ENCODE measurements around the gene TMEM184B. TPM values are rescaled to one million over a fixed set of nuclear protein-coding genes. Genes with fewer than 3 reads are reported as not detected.

The TMEM184B gene
- total RNA-seq, 1 donor = 30.0 TPM

DNA sequence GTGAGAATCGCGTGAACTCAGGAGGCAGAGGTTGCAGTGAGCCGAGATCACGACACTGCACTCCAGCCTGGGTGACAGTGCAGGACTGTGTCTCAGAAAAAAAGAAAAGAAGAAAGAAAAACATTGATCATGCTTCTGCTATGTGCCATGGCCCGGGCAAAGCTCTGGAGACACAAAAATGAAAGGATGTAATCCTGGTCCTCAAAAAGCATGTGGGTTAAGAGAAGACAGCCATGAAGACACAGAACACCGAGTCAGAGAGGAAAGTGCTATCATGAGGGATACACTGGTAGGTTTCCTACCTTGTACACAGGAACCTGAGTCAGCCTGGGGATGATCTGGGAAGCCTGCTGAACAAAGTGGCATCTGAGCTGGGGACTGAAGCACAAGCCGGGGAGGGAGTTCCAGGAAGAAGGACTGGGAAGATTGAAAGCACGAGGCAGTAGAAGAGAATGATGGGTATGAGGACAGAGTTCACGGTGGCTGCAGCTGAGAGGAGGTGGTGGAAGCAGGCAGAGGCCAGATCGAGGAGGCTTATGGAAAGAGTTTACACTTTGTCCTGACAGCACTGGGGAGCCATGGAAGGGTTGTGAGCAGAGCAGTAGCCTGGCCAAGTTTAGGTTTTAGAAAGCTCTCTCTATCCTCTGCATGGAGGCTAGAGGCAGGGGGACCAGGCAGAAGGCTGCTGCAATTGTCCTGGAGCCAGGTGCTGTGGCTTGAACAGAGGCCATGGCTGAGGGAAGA, 80.9 kb downstream of the TMEM184B start:
- H4K20me1 ChIP-seq (ENCODE audit: insufficient read depth, low read length) = no peaks in the 10 kb centered on the region
- H3K27me3 ChIP-seq (ENCODE audit: insufficient read depth, low read length) = no peaks in the 10 kb centered on the region
- peak; percentile 55 for DNase-seq (ENCODE audit: insufficient read length, low spot score, missing footprints)
- no peak overlapping the region for H3K4me3 ChIP-seq (ENCODE audit: insufficient read depth, low read length)
- H2AFZ ChIP-seq (ENCODE audit: low read length) = peak overlapping the region; percentile 28
- H3K4me2 ChIP-seq (ENCODE audit: insufficient read depth, low read length) = no peak overlapping the region
- H3K27ac ChIP-seq (ENCODE audit: low read depth, low read length) = no peak overlapping the region
- H3K9me3 ChIP-seq (ENCODE audit: low read depth, low read length) = no peaks in the 10 kb centered on the region
- TF ChIP-seq CTCF (IDR thresholded peaks at IDR 0.05; ENCODE audit: extremely low read depth, low read depth, low read length) = no peak
- no peaks in the 10 kb centered on the region for H3K79me2 ChIP-seq (ENCODE audit: insufficient read depth, low read length)
- H3K4me1 ChIP-seq (ENCODE audit: insufficient read depth, low read length) = peaks cover 31% of the 10 kb centered on the region
- H3K36me3 ChIP-seq (ENCODE audit: insufficient read depth, low read length) = no peaks in the 10 kb centered on the region

DNA sequence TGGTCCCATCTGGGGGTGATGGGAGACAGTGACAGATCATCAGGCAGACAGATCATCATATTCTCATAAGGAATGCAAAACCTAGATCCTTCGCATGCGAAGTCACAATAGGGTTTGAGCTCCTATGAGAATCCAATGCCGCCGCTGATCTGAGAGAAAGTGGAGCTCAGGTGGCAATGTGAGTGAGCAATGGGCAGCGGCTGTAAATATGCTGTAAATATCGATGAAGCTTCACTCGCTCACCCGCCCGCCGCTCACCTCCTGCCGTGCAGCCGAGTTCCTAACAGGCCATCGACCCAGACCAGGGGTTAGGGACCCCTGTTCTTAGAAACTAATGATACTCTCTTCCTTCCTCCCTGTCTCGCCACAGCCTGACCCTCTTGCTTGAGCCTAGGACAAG, 81.8 kb downstream of the TMEM184B start:
- no peaks in the 10 kb centered on the region for H3K79me2 ChIP-seq (ENCODE audit: insufficient read depth, low read length)
- H3K4me2 ChIP-seq (ENCODE audit: insufficient read depth, low read length) = no peak overlapping the region
- no peaks in the 10 kb centered on the region for H3K9me3 ChIP-seq (ENCODE audit: low read depth, low read length)
- no peak for TF ChIP-seq CTCF (IDR thresholded peaks at IDR 0.05; ENCODE audit: extremely low read depth, low read depth, low read length)
- H3K4me1 ChIP-seq (ENCODE audit: insufficient read depth, low read length) = peaks cover 31% of the 10 kb centered on the region
- no peak overlapping the region for H3K27ac ChIP-seq (ENCODE audit: low read depth, low read length)
- DNase-seq (ENCODE audit: insufficient read length, low spot score, missing footprints) = no peak
- H3K36me3 ChIP-seq (ENCODE audit: insufficient read depth, low read length) = no peaks in the 10 kb centered on the region
- no peaks in the 10 kb centered on the region for H3K27me3 ChIP-seq (ENCODE audit: insufficient read depth, low read length)
- no peaks in the 10 kb centered on the region for H4K20me1 ChIP-seq (ENCODE audit: insufficient read depth, low read length)
- H2AFZ ChIP-seq (ENCODE audit: low read length) = no peak overlapping the region
- no peak overlapping the region for H3K4me3 ChIP-seq (ENCODE audit: insufficient read depth, low read length)

- Histone ChIP-seq H3K4me1 (ENCODE audit: insufficient read depth, low read length) (peaks cover 31% of the 10 kb centered on the region), H3K27me3 (ENCODE audit: insufficient read depth, low read length) (no peaks in the 10 kb centered on the region), H3K27ac (ENCODE audit: low read depth, low read length) (no peak overlapping the region), H3K36me3 (ENCODE audit: insufficient read depth, low read length) (no peaks in the 10 kb centered on the region), H4K20me1 (ENCODE audit: insufficient read depth, low read length) (no peaks in the 10 kb centered on the region), H3K4me2 (ENCODE audit: insufficient read depth, low read length) (no peak overlapping the region), H2AFZ (ENCODE audit: low read length) (no peak overlapping the region), H3K9me3 (ENCODE audit: low read depth, low read length) (no peaks in the 10 kb centered on the region), H3K4me3 (ENCODE audit: insufficient read depth, low read length) (no peak overlapping the region), H3K79me2 (ENCODE audit: insufficient read depth, low read length) (no peaks in the 10 kb centered on the region)
- DNase-seq (ENCODE audit: insufficient read length, low spot score, missing footprints) = no peak
- TF ChIP-seq CTCF (IDR thresholded peaks at IDR 0.05; ENCODE audit: extremely low read depth, low read depth, low read length) = no peak
These were observed 82.2 kb downstream of the TMEM184B start for GRCh38 chr22:38190581-38190980.

GRCh38 chr22:38189104-38189503, 83.7 kb downstream of the TMEM184B start:
- H3K4me2 ChIP-seq (ENCODE audit: insufficient read depth, low read length) = no peak overlapping the region
- H4K20me1 ChIP-seq (ENCODE audit: insufficient read depth, low read length) = no peaks in the 10 kb centered on the region
- no peak overlapping the region for H3K4me3 ChIP-seq (ENCODE audit: insufficient read depth, low read length)
- H3K9me3 ChIP-seq (ENCODE audit: low read depth, low read length) = no peaks in the 10 kb centered on the region
- H3K79me2 ChIP-seq (ENCODE audit: insufficient read depth, low read length) = no peaks in the 10 kb centered on the region
- peaks cover 26% of the 10 kb centered on the region for H3K4me1 ChIP-seq (ENCODE audit: insufficient read depth, low read length)
- H2AFZ ChIP-seq (ENCODE audit: low read length) = no peak overlapping the region
- TF ChIP-seq CTCF (IDR thresholded peaks at IDR 0.05; ENCODE audit: extremely low read depth, low read depth, low read length) = no peak
- no peaks in the 10 kb centered on the region for H3K27me3 ChIP-seq (ENCODE audit: insufficient read depth, low read length)
- H3K27ac ChIP-seq (ENCODE audit: low read depth, low read length) = no peak overlapping the region
- H3K36me3 ChIP-seq (ENCODE audit: insufficient read depth, low read length) = no peaks in the 10 kb centered on the region
- no peak for DNase-seq (ENCODE audit: insufficient read length, low spot score, missing footprints)
